GM12872 (cell line): ENCODE results near the gene PDZD7.
A peak's percentile ranks its signal among the peaks of the same experiment; 100 is the strongest.

Source experiments
- TF ChIP-seq, protein P1 (sequence below): IDR thresholded peaks from 3 replicates; pipeline ENCODE4 v1.5.1; 2011; ENCODE audit warnings: low read depth, mild to moderate bottlenecking, low read length, moderate library complexity; ENCODE audit not compliant: insufficient read depth

The PDZD7 gene

DNA sequence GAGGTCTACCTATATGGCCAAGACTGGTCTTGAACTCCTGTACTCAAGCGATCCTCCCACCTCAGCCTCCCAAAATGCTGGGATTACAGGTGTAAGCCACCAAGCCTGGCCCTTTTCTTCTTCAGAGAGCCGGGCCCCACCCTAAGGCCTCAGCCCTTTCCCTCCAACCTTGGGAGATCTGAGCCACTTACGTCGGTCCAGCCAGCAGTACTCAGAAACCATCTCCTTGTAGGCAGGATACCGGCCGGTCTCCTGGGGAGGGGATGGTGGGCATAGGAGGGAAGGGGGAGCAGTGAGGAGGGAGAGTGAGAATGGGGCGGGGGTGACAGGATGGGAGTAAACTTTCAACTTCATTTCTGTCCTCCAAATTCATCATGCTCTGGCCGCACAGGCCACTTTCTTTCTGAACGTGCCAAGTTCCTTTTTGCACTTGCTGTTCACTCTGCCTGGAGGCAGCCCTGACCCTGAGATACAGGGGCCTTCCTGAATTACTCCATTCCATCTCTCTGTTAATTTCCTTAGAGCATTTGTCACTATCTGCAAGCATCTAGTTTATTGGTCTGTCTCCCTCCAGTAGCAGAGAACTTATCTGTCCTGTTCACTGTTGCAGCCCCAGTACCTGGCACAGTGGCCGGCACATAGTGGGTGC lies 10.4 kb downstream of the PDZD7 start:
- TF ChIP-seq, protein P1, sequence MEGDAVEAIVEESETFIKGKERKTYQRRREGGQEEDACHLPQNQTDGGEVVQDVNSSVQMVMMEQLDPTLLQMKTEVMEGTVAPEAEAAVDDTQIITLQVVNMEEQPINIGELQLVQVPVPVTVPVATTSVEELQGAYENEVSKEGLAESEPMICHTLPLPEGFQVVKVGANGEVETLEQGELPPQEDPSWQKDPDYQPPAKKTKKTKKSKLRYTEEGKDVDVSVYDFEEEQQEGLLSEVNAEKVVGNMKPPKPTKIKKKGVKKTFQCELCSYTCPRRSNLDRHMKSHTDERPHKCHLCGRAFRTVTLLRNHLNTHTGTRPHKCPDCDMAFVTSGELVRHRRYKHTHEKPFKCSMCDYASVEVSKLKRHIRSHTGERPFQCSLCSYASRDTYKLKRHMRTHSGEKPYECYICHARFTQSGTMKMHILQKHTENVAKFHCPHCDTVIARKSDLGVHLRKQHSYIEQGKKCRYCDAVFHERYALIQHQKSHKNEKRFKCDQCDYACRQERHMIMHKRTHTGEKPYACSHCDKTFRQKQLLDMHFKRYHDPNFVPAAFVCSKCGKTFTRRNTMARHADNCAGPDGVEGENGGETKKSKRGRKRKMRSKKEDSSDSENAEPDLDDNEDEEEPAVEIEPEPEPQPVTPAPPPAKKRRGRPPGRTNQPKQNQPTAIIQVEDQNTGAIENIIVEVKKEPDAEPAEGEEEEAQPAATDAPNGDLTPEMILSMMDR = no peak

GRCh38 chr10:101019440-101019703 lies 11.6 kb downstream of the PDZD7 start:
- TF ChIP-seq, protein P1 = no peak

DNA sequence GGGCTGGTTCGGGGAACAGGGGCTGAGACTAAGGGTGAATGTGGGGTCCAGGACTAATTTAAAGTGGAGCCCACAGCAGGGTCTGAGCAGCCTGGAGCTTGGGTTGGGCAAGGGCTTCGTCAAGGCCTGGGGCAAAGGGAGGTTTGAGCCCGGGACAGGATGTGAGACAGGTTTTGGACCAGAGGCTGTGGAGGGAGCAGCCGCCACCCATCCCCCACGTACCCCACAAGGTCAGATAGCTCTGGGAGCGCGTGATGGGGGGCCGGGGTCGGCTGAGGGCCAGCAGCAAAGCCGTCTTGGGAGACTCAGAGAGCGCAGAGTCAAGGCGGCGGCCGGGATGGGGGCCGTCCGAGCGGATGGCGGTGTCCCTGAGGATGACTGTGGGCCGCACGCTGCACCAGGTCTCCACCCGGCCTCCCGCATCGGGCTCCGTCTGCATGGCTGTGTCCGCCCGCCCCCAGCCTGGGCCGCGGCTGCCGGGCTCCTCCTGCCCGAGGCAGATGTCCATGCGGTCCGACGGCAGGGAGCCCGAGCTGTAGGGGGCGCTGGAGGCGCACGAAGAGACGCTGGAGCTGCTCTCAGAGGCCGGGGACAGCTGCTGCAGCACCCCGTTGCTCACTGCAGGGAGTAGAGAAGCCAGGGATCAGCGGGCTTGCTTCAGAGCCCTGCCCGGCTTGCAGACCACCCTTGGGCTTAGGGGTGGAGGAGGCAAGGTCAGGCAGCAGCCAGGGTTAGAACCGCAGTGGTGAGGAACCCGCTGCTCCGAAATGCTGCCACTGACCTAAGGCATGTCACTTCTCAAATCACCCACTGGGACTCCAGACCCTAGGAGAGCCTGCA lies 12.1 kb downstream of the PDZD7 start:
- TF ChIP-seq, protein P1 = peak; percentile 77

DNA sequence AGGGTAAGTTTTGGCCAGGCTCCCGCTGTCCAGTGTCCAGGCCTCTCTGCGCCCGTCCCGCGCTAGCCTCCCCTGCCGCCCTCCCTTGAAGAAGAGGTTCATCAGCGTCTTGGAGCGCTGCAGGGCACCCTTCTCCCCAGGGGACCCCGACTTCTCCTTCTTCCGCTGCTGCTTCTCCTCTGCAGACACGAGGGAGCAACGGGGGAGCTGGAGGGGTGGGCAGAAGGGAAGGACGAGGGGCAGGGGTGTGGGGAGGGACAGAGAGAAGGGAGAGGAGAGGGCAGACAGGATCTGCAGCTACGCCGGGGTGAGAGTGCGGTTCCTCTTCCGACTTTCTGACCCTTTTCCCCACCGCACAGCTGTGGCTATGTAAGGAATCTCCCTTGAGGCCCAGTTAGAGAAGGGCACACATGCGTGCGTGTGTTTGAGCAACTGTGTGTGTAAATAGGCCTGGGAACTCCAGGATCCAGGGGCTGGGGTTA lies 12.8 kb downstream of the PDZD7 start:
- TF ChIP-seq, protein P1 = no peak

DNA sequence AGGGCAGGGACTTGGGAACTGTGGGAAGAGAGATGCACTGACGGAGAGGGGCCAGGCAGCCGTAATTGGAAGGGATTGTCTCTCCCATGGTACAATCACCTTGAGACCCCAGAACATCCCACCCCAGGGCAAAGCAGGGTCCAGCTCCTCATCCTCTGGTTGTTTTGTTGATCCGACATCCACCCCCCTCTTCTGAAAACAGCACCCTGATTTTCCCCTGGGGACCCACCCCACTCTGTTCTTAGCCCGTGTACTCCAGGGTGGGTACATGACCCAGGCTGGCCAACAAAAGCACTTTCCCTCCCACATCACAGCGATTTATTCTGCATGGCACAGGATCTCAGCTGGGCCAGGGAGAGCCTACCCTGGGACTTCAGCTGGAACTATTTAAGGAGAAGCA lies 14.1 kb downstream of the PDZD7 start:
- TF ChIP-seq, protein P1 = no peak

- TF ChIP-seq, protein P1 = no peak
These were observed 15.4 kb downstream of the PDZD7 start for GRCh38 chr10:101015582-101015973.

DNA sequence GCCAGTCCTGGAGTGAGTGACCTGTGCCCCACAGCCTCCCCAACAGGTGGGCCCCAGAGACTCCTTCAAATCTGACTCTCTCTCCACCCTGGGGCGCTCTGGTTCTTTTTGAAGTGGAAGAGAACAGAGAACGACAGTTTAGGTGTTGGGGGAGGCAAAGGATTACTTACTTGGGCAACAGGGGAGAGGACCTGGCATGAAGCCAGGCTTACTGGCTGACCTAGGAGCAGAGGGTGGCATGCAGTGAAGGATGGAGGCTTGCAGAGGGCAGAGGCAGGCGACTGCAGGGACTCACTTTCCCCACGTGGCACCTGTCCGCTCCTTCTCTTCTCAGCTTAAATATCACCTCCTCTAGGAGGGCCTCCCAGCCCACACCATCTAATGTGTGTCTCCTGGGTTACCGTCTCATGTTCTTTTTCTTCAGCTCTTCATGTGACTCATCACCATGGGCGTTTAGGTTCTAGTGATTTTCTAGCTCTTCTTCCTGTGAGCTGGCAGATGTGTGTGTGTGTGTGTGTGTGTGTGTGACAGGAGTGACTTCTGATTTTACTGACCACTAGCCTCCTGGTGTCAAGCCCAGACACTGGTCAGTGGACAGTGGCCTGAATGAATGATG lies 15.9 kb downstream of the PDZD7 start:
- TF ChIP-seq, protein P1 = no peak
